ENCODE results near the gene ANKRD13A.
A peak's percentile ranks its signal among the peaks of the same experiment; 100 is the strongest.

The ANKRD13A gene

GRCh38 chr12:109998904-109999648 is at the start of gene ANKRD13A:
ANKRD13A (plus strand) TSS chr12:109999430; CDS start chr12:109999689, 259 bp downstream.
- peak; percentile 94 for DNase-seq

GRCh38 chr12:109950625-109951024 is 48.6 kb upstream of the ANKRD13A start:
- no peak for DNase-seq

GRCh38 chr12:109951136-109951535 is 48.1 kb upstream of the ANKRD13A start:
- no peak for DNase-seq

DNA sequence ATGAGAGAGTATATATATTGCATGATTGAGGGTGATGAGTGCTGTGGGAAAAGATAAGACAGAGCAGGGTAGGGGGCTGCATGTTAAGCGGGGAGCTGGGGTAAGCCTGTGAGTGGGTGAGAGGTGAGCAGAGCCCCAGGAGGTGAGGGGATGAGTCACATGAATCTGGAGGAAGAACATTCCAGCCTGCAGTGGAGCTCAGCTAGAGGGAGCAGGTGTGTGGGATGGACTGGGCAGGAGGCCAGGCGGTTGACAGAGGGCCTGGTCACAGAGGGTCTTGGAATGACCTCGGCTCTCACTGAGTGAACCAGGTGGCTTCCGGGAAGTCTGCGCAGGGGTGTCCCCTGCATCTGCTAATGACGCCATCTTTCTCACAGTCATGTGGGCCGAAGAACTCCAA is 47.5 kb upstream of the ANKRD13A start:
- DNase-seq, result no peak

DNA sequence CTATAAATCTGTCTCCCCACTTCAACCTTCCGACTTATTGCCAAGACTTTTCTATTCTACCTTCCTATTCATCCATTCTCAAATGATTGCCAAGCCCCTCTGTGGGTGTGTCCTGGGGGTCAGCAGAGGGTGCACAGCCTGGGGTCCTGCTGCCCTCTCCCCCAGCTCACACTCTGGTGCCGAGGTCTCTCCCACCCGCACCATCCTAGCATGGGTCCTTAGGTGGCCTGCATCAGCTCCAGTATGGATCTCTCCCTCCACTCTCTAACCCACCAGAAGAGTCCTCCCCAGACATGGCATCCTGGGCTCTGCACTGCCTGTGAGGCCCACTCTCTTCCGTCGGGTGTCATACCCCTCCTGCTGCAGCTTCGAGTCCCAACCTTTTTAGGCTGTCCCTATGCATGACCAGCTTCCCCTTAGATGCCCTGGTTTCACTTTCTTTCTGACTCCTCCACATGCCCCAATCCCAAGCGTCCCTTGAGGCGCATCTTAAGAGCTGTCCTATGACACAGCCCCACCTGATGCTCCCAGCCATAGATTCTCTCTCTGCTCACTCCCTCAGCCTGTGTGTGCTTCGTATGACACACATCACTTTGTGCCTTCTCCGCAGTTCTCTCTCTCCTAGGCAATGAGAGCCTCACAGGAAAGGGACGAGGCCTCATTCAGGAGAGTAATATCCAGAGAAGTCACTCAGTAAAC is 46.9 kb upstream of the ANKRD13A start:
- DNase-seq, result peak; percentile 30

DNA sequence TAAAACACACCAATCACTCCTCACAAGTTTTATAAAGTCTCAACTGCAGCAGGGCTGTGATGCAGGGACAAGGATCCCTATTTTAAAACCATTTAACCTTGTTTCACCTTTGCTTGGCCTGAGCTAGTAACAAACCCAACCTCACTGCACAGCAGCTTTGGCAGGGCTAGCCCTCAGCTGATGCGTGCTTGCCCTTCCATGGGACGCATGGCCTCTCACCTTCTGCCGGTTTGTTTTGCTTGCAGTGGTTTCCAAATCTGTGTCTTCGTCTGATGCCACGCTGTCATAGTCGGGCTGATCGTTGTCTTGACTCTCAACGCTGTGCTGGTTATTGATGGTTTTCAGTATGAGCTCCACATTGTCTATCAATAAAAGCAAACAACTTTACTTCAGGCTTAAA is 46.4 kb upstream of the ANKRD13A start:
- DNase-seq, result no peak

GRCh38 chr12:109953656-109954055 is 45.6 kb upstream of the ANKRD13A start:
- no peak for DNase-seq

DNA sequence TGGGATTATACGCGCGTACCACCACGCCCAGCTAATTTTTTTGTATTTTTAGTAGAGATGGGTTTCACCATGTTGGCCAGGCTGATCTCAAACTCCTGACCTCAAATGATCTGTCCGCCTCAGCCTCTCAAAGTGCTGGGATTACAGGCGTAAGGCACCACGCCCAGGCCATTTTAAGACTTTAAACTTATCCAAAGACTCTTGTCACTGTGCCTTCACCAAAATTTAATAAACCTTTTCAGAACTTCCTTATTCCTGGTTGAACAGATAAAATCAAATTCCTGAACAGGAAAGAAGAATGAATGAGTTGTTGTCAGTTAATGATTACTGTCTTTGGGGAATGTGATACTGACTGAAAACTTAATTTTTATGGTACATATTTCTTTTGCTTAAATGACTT is 40.9 kb upstream of the ANKRD13A start:
- no peak for DNase-seq

GRCh38 chr12:109959411-109960093 is 39.7 kb upstream of the ANKRD13A start:
- DNase-seq, result no peak

DNA sequence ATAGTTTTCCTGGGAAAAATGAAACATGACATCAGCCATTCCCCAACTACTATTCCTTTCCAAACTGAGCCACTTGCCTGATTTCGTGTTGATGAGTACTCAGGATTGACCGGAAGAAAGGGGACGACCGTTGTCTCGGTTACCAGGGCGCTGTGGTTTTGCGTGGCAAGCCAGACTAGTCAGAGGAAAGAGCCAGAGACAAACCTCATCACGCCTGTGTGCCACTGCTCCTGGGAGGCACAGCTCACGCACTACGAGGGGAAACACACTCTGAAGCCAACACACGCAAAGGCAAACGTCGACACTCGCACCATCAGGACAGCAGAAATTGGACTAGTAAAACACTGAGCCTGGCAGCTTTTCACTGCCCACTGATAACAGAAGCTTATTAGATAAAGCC is 38.0 kb upstream of the ANKRD13A start:
- no peak for DNase-seq

- DNase-seq, result no peak
Observed at GRCh38 chr12:109961612-109962011, 37.6 kb upstream of the ANKRD13A start.

- peak; percentile 32 for DNase-seq
Observed at GRCh38 chr12:109962398-109962797, 36.8 kb upstream of the ANKRD13A start.

DNA sequence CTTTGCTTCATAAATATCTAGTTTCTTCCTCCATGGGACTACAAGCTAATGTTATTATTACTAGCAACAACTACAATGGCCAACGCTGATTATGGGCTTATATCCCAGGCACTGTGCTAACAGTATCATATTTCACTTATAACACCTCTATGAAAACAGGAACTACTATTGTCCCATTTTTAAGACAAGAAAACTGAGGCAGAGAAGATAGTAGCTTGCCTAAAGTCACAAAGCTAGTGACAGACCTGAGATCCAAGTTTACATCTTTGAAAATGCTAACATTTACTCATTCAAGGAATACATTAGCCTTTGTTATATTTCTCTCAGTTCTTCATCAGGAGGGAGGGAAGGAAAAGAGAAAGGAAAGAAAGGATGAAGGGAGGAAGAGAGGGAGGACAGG is 35.9 kb upstream of the ANKRD13A start:
- no peak for DNase-seq

DNA sequence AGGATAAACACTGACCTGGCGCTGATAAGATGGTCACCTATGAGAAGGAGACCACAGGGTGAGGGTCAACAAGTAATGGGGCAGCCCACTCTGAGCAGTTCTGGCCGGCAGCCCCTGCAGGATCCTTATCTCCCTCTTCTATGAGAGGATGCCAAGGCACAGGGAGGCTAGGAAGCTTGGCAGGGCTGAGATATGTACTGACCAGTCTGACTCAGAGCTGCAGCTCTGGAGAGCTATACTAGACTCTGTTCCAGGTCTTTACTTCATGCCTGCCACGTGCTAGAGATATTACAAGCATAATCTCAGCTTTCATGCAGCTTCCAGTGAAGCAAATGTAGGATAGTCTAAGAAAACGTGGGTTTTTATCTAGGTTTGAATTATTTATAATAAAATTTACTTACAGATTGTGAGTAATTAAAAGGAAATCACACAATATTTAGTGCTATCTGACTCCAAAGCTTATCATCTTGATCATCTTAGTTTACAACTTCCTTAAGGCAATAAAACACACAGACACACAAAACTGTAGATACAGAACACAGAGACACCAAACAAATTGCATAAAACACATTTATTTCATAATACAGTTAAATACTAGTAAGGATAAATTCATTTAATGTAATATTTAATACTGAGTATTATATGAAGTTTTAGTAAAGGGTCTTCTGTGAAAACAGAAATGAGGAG is 35.3 kb upstream of the ANKRD13A start:
- DNase-seq, result no peak

GRCh38 chr12:109966546-109966945 is 32.7 kb upstream of the ANKRD13A start:
- DNase-seq, result no peak

- DNase-seq, result peak; percentile 39
Observed at GRCh38 chr12:109967383-109968031, 31.7 kb upstream of the ANKRD13A start.

DNA sequence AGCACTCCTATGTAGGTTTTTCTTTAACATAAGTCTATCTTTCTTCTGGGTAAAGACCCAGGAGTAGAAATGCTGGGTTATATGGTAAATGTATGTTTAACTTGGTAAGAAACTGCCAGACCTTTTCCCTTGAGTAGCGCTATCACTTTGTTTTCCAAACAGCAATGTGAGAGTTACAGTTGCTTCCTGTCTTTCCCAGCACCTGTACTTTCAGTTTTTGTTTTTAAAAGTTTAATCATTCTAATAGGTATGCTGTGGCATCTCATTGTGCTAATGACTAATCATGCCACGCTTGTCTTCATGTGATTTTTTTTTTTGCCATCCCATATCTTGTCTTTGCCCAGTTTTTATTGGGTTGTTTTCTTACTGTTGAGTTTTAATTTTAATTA is 31.2 kb upstream of the ANKRD13A start:
- peak; percentile 58 for DNase-seq

GRCh38 chr12:109968801-109969200 is 30.4 kb upstream of the ANKRD13A start:
- no peak for DNase-seq

DNA sequence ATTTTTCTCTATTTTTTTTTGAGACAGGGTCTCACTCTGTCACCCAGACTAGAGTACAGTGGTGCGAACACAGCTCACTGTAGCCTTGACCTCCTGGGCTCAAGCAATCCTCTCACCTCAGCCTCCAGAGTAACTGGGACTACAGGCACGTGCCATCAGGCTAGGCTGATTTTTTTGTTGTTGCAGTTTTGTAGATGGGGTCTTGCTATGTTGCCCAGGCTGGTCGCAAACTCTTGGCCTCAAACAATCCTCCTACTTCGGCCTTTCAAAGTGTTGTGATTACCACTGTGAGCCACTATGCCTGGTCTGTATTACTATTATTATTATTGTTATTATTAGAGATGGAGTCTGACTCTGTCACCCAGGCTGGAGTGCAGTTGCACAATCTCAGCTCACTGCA is 26.4 kb upstream of the ANKRD13A start:
- DNase-seq, result no peak

DNA sequence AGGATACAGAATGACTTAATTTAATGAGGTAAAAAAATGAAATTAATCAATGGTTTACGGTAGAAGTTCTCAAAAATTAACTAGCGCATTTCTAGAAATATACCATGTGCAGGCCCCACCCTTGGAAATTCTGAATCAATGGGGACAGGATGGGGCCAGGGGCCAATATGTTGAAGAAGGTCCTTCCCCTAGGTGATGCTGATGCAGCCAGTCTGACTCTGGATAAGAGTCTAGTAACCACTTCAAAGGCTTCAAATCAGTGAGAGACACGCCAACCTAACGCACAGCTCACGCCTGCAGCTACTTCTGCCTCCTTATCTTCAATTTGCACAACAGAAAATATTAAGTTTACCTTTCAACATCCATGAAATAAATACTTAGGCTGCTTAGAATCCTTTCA is 17.9 kb upstream of the ANKRD13A start:
- peak; percentile 81 for DNase-seq

- DNase-seq, result no peak
Observed at GRCh38 chr12:109982210-109982609, 17.0 kb upstream of the ANKRD13A start.

DNA sequence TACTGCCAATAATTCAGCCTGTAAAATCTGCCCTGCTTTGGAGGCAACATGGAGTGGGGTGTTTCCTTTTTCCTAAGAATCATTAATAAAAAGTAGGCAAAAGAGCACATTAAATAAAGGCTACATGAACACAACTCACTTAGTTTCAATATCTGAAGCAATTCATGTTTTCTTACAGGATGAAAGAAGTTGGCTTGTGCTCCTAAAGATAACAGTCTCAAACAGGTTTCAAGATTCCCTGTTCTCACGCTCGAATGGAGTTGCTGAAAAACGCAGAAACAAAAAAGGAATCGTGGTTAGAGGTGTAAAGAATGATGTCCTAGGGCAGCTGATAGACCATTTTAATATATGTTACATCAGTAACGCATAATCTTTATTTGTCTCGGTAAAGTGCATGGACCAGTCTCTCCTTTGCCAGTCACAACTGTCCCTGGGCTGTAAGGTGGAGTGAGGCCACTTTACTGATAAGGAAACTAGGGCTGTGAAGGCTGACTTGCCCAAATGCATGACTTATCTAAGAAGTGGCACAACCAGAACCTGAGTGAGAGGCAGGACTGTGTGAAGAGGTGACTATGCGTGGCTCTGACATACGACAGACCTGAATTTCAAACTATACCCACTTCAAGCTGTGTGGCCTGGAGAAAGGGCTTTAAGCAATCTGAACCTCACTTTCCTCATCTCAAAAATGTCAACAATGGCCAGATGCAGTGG is 15.6 kb upstream of the ANKRD13A start:
- DNase-seq, result peak; percentile 49

Measured in activated CD4-positive, alpha-beta T cell treated with anti-CD3 and anti-CD28 coated beads, Interleukin-10, Interleukin-2, amounts not matched to agents 100 ng/mL and 50 ng/mL, durations not matched to agents 16 hours and 8 hours (primary cell).